GM12872 (cell line): ENCODE measurements around the gene CBFA2T3.

ENCODE experiments used
- TF ChIP-seq, protein P1 (sequence below): IDR thresholded peaks from 3 replicates; pipeline ENCODE4 v1.5.1; 2011; ENCODE audit warnings: low read depth, mild to moderate bottlenecking, low read length, moderate library complexity; ENCODE audit not compliant: insufficient read depth

Gene CBFA2T3

DNA sequence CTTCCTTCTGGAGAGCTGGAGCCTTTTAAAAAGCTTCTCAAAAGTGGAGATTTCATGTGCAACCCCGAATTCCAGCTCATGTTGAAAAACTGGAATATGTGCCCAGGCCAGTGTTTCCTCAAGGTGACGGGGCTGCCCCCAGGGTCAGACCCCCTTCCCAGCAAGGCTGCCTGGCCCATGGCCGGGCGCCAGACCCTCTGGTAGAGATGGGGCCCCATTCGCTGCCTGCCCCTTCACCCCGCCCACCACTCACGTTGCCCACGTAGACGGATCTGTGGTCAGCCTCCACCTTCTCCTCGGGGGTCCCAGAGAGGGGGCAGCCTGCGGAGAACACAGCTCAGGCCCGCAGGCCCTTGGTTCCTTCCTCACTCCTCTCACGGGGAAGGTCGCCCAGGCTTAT lies 111.7 kb downstream of the CBFA2T3 start:
- TF ChIP-seq, protein P1, sequence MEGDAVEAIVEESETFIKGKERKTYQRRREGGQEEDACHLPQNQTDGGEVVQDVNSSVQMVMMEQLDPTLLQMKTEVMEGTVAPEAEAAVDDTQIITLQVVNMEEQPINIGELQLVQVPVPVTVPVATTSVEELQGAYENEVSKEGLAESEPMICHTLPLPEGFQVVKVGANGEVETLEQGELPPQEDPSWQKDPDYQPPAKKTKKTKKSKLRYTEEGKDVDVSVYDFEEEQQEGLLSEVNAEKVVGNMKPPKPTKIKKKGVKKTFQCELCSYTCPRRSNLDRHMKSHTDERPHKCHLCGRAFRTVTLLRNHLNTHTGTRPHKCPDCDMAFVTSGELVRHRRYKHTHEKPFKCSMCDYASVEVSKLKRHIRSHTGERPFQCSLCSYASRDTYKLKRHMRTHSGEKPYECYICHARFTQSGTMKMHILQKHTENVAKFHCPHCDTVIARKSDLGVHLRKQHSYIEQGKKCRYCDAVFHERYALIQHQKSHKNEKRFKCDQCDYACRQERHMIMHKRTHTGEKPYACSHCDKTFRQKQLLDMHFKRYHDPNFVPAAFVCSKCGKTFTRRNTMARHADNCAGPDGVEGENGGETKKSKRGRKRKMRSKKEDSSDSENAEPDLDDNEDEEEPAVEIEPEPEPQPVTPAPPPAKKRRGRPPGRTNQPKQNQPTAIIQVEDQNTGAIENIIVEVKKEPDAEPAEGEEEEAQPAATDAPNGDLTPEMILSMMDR, result no peak

DNA sequence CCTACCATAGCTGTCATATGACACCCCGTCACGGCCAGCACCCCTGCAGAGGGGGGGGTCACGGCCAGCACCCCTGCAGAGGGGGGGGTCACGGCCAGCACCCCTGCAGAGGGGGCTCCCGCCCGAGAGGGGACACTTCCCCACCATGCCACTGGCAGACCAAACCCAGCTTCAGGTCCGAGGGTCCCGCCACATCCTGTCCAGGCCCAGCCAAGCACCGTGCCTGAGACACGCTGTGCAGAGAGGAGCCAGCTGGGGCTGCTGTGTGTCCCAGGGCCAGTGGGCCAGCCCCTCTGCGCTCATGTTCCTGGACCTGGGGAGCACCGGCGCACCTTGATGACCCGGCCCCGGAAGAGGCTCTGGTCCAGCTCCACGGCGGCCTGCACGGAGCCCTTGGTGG lies 112.5 kb downstream of the CBFA2T3 start:
- TF ChIP-seq, protein P1, result no peak

DNA sequence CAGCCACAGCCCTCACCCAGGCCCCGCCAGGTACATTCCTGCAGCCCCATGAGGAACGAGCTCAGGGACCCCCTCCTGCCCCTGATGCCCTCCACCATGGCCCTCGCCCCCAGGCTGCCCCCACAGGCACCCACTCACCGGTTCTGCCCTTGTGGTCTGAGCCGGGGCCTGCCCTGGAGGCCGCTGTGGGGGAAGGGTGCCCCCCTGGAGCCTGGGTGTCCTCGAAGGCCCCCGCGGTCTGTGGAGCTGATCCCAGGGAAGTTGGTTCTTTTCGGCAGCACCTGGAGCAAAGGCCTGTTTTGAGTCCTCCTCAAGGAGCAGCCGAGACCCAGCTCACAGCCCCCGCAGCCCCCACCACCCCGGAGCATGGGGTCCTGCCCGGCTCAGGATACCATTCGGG lies 112.9 kb downstream of the CBFA2T3 start:
- TF ChIP-seq, protein P1, result no peak

DNA sequence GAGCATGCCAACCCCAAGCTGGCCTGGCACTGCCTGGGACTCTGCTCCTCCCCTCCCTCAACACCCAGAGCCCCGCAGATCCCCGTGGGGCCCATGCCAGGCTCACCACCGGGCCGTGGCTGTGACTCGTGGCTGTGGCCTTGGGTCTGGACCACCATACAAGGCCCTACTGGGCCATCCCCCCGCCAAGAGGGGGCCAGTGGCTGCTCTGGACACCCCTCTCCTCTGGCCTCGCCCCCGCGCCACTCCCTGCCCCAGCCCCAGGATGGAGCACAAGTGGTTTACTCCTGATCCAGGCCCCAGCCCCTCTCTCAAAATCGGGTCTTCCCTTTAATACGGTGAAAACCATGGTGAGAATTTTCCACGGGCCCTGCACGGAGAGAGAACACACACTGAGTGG lies 113.6 kb downstream of the CBFA2T3 start:
- TF ChIP-seq, protein P1, result no peak

DNA sequence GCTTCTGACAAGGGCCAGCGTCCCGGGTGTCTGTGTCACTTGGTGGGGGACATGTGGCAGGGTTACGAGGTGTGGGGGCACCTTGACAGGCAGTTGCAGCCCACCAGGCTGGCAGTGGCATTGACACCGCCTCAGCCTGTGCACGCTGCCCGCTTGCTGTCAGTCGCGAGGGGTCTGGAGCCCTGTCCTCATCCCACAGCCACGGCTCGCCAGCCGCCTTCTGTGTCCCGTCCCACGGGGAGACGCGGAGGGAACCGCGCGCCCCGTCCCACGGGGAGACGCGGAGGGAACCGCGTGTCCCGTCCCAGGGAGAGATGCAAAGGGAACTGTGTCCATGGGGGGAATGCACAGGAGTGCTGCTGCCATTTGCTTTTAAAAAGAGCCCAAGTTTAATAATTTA lies 114.0 kb downstream of the CBFA2T3 start:
- TF ChIP-seq, protein P1, result no peak

DNA sequence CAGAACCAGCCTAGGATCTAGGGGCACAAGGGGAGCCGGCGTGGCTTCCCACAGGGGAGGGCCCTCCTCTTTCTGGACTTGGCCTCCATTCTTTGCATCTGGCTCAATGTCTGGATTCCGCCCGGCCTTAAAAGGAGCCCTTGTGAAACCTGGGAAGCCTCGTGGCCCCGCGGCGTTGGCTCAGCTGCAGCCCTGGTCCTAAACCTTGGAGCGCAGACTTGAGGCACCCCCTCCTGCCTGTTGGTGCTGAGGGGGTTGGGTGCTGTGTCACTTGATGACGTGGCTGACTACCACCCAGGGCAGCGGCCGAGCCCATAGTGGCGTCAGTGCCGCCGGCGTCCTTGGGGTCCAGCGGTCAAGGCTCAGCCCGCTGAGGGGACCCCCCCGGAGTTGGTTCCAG lies 115.6 kb downstream of the CBFA2T3 start:
- TF ChIP-seq, protein P1, result no peak

DNA sequence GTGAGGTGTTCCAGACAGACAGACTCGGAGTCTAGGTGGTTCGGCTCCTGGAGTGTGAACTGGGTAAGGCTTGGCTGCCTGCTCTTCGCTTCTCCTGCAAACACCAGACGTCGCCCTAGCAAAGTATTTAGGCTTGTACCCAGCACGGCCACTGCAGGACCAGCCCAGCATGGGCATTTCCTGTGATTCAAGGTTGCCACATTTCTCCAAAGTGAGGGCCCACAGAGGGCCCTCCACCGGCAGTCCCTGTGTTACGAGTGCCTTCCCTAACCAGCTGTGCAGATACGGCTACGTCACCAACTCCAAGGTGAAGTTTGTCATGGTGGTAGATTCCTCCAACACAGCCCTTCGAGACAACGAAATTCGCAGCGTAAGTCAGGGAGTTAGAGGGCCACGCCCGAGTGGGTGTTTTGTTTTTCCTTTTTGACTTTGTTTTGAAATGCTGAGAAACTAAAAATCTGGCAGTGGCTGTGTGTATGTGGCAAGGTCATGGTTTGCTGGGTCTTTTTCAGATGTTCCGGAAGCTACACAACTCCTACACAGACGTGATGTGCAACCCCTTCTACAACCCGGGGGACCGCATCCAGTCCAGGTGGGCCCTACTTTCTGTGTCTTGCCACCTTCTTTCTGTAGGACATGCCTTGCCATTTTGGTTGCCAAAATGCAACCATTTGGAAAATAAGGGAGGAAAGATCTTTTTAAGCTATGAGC lies 117.5 kb downstream of the CBFA2T3 start:
- TF ChIP-seq, protein P1, result no peak
